Breast epithelium (tissue), 3 donors: Measurements from ENCODE around the gene GGT1. TPM values are rescaled to one million over a fixed set of nuclear protein-coding genes. Genes with fewer than 3 reads are reported as not detected.

ENCODE experiments used
- total RNA-seq, 3 donors: library from RNA; depleted of rRNA; stranded (reverse); fragments of >200 nt; gene quantifications; one replicate each; pipeline ENCODE4 v1.1.0, GENCODE V29; 2016

The GGT1 gene
- total RNA-seq, 3 donors from 2014 or later = 3.4 to 8.5 (median 4.6) TPM

Other genes with a start within 250 kb of the GGT1 start
- 1 to 10 TPM; 1.8 to 4.3 (median 3.4) TPM for gene ADORA2A, start 175.6 kb upstream of the GGT1 start, total RNA-seq
- under 1 TPM; 0.16 to 0.44 (median 0.33) TPM for gene UPB1, start 107.9 kb upstream of the GGT1 start, total RNA-seq
- gene GUCD1, start 48.1 kb upstream of the GGT1 start, total RNA-seq = 100 to 1,000 TPM in 1 of 3 donors, 10 to 100 TPM in 2; 89.6 to 177 (median 91.4) TPM
- 100 to 1,000 TPM; 105 to 148 (median 124) TPM for gene SNRPD3, start 47.2 kb upstream of the GGT1 start, total RNA-seq
- gene LRRC75B, start 10.1 kb upstream of the GGT1 start, total RNA-seq = 10 to 100 TPM; 10.7 to 23.1 (median 20.0) TPM
- gene PIWIL3, start 171.5 kb downstream of the GGT1 start, total RNA-seq = not detected
- gene SGSM1, start 203.0 kb downstream of the GGT1 start, total RNA-seq = 1 to 10 TPM in 2 of 3 donors, under 1 TPM in 1; 0.16 to 2.9 (median 1.9) TPM